HG03558 (cell line): ENCODE data around the gene RGS6.
"Not testable (repeated sequence)": the region's sequence is repeated elsewhere in the genome, so short reads cannot be mapped to it uniquely, and the experiment has no call there.

Experiments
- ATAC-seq: cut with Tn5 transposase; IDR thresholded peaks from one replicate; pipeline ENCODE4 v1.9.1; 2021; ENCODE audit warnings: moderate number of reproducible peaks; ENCODE audit not compliant: unreplicated experiment; ENCODE audit errors: extremely low read depth

RGS6 gene

DNA sequence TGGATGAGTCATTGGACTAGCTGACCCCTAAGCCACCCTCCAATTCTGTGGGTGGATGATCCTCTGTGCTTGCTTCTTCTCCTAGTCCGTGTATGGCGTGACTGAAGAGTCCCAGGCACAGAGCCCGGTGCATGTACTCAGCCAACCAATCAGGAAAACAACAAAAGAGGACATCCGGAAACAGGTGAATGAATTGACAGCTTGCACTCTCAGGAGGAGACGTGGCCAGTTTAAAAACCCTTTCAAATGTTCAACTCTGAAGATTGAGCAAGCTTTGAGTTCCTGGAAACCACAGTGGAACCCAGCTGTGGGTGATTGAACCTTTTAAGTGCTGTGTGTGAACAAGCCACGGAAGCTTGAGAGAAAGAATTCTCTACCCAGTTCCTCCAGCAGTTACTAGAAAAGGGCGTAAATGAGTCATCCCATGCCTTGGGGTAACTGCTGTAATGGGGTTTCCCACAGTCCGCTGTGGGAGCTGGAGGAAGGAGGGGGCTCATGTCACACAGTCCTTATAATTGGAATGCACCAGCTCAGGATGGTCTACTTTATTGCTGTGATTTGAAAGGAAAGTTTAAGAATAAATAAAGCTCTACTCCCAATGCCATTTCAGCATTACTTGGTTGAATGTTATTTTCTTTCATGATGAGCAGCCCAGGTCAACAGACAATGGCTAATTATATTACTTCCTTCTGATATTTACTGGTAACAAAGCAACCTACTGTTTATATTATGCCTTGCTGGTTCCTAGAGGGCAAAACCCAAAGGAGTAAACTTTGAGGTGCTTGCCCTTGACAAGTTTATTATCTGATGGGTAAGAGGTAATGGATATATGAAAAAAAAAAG is 544.6 kb downstream of the RGS6 start:
- ATAC-seq: peak; percentile 59

DNA sequence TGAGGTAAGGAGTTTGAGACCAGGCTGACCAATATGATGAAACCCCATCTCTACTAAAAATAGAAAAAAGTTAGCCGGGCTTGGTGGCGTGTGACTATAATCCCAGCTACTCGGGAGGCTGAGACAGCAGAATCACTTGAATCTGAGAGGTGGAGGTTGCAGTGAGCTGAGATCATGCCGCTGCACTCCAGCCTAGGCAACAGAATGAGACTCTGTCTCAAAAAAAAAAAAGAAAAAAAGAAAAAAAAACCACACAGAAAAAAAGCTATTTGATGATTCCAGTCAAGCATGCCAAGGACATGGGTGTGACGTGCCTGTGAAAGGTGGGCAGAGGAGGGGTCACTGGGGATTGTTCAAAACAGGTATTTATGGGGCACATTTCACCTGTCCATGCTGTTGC is 545.3 kb downstream of the RGS6 start:
- ATAC-seq: not testable (repeated sequence)

DNA sequence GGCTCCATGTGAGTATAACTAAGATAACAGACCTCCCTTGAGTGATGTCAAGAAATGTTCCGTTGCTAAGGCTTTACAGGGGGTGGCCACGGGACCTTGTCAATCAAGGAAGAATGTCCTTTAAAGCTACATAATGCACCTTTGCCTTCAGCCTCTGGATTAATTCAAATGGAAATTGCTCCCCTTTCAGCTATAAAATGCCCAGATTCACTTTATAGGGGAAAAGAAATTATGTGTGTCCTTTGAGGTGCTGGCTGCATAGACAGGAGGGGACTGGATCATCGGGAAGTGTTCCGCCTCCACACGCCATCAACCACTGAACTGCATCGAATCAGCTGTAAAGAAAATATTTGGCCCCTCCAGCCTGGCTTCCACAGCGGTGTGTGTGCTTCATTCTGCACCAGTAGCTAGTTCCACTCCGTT is 546.3 kb downstream of the RGS6 start:
- no peak for ATAC-seq

DNA sequence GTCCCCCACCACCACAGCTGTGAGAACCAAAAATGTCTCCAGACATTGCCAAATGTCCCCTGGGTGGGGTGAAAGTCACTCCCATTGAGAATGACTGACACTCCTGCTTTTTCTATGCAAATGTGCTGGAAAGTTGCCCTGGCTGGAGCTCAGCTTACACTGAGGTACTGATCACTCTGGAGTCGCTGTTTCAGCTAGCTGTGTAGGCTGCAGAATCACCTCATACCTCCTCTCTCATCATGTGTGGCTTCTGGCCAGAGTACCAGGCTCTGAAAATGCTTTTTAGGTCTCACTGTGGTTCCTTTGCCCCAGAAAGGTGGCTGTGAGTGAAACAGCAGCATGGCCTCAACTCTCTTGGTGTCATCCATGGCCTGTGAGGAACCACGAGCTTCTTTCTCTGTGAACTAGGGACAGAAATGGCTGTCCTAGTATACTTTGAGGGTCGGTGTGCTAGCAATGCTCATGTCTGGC is 547.3 kb downstream of the RGS6 start:
- no peak for ATAC-seq

DNA sequence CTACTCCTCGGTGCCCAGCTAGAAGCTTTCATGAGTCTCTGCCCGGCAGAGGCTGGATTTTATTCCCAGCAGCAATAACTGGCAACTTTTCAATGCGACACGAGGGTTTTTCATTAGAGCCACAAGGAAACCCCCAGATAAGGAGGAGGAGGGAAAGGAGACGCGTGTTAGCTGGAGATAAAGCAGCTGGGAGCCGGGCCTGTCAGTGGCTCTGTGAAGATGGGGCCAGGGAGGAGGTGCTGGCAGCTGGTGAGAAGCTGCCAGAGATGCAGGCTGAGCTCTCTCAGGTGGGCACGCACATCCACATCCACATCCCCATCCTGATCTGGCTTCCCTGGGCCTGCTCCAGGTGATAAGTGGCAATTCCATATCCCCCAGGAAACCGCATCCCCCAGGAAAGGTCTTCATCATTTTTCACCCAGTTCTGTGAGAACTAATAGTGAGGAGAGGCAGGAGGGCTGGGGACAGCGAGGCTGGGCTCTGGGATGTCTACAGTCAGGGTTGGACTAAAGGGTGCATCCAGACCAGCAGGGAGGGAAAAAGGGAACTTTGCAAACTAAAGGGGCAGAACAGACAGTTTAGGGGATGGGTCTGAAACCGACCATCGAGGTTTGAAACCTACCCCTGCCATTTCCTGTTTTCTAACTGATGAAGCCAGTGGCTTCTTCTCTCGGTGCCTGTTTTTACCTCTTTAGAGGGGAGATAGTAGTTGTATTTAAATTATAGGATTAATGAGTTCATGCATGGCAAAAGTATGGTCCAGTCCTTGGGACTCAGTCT is 548.4 kb downstream of the RGS6 start:
- no peak for ATAC-seq

DNA sequence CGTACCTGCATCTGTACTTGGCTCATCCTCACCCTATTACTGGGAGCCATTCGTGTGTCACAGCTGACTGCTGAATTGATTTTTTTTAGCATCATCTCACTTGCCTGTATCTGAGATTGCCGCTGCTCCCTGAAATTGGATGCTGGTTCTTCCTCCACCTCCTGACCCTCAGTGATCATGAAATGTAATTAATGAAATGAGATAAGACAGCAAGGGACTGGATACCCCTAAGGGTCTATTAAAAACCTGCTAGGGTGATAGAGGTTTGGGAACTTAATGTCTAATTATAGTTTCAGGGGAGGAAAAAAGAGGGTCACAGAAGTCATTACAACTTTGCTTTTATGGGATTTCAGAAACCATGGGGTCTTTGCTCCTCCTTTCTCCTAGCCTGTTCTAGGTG is 551.1 kb downstream of the RGS6 start:
- no peak for ATAC-seq

DNA sequence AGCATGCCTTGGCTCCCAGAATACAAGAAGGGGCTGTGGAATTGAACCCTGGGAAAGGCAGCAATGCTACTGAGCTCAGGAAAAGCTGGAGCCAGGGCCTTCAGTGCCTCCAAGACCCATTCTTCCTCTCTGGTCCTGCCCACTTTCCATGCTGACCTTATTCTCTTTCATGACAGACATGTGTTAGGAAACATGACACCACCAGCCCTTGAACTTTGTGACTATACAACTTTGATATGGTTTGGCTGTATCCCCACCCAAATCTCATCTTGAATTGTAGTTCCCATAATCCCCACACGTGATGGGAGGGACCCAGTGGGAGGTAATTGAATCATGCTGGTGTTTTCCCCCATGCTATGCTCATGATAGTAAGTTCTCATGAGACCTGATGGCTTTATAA is 553.5 kb downstream of the RGS6 start:
- ATAC-seq: no peak

DNA sequence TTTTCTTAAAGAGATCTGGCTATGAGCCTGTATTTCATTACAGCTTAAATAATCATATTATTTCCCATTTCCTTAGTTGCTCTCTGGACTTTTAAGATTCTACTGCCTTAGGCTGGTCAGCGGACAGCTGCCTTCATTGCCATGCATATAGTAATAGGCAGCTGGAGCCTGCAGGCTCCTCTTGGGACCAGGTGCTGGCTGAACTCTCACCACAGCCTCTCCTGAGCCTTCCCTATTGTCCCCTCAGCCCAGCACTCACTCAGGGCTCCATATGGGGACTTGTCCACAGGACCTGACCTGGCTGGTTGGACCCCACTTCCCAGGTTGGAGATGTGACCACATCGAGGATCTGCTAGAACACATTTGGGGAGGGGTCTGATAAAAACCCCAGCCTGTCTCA is 556.3 kb downstream of the RGS6 start:
- no peak for ATAC-seq

DNA sequence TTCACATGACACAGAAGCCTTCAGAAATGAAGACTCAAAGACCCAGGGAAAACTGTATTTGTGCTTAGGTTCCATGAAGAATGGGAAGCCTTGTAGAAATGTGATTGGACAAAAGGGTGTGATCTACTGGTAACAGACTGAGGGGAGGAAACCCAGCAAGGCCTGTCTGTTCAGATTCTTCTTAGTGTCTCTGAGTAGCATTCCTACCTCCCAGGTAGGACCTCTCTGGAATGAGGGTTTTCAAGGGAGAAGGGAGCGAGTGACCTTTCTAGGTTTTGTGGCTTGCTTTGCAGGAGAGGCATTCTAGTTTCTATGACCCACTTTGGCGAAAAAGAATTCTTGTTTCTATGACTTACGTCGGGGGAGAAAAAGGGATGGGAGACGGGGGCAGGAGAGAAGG is 560.0 kb downstream of the RGS6 start:
- ATAC-seq: no peak

DNA sequence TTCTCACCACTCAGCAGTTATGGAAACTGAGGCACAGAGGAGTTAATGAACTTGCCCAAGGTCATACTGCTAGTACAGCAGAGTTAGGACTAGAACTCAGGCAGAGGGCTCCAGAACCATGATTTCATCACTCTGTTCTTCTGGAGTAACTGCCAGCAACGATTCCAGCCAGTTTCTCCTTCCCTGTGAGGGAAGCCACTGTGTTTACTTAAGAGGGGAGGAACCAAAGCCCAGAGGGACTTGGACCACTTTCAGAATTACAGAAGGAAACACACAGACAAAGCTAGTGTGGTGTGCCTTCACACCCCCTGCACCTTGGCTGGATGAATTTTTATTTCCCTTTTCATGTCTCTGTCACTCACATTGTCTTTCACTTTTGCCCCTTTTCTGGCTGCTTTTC is 563.4 kb downstream of the RGS6 start:
- no peak for ATAC-seq

DNA sequence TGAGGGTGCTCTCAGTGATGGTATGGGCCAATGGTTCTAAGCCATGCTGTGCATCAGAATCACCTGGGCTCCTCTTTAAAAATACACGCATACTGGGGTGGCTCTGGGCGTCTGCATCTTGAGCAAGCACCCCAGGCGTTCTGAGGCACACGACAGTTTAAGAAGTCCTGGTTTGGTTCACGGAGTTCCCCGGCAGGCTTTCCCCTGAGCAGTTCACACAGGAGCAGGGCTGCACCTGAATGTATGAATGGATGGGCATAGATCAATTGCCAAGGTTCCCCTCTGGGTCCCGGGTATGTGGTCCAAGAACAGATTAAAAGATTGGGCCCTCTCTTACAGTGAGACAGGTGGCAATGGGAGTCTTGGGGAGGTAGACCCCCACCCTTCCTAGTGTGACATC is 566.4 kb downstream of the RGS6 start:
- no peak for ATAC-seq

DNA sequence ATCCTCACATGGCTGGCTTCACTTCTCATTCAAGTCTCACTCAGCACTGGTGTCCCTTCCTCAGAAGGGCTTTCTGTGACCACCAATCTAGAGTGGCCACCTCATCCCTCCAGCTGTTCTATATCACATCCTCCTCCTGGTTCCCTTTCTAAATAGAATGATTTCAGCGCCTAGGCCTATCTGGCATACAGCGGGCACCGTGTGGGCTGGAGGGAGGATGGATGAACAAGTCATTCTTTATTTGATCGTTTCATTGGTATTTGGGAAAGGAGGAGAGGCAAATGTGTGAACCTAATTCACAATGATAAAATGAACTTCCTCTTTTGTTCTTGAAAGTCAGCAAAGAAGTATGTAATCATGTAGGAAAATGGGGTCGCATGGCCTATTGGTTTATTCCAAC is 567.5 kb downstream of the RGS6 start:
- no peak for ATAC-seq

DNA sequence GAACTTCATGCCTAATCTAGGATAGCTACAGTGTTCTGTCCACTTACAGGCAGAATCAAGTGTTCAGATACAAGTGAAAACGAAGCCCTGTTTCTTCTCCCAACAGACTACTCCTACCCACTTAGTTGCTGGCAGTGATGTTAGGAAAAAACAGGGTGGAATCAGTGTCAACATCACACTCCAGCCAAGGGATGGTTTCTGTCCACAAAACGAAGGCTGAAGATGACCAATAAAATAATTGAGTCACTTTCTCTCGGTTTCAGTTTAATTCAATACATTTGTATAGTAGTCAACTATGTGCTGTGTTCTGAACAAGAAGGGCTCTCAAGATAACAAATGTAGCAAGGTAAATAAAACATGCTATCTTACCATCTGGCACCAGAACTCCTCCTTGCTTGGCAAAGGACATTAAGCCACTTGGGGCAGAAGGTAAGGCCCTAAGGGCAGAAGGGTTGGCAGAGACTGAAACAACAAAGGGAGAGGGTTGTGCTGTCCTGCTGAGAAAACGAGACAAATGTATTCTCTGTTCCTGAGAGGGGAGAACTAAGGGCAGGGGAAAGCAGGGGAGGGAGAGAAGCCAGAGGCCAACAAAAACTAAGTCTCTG is 568.1 kb downstream of the RGS6 start:
- ATAC-seq: no peak

DNA sequence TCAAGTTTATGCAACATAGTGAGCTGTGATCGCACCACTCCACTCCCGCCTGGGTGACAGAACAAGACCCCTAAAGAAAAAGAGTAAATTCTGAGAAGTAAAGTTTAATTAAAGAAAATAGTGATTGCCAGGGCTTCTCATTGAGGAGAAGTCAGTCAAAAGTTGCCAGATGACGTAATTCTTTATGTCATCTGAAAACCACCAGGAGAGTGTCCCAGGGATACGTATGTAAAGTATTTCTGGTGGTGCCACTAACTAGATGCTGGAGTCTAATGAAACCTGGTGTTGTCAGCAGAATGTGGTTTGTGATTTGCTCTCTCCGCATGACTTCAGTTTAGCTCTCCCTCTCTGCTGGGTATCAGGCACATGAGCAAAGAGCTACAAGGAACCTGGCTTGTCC is 569.2 kb downstream of the RGS6 start:
- no peak for ATAC-seq

DNA sequence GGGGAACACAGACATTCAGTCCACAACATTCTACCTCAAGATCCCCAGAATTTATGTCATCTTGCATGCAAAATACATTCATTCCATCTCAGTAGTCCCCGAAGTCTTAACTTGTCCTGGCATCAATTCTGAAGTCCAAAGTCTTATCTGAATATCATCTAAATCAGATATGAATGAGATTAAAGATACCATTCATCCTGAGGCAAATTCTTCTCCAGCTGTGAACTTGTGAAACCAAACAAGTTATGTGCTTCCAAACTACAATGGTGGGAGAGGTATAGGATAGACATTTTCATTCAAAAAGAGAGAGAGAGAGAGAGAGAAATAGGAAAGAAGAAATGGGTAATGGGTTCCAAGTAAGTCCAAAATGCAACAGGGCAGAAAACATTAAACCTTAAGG is 571.0 kb downstream of the RGS6 start:
- ATAC-seq: no peak

DNA sequence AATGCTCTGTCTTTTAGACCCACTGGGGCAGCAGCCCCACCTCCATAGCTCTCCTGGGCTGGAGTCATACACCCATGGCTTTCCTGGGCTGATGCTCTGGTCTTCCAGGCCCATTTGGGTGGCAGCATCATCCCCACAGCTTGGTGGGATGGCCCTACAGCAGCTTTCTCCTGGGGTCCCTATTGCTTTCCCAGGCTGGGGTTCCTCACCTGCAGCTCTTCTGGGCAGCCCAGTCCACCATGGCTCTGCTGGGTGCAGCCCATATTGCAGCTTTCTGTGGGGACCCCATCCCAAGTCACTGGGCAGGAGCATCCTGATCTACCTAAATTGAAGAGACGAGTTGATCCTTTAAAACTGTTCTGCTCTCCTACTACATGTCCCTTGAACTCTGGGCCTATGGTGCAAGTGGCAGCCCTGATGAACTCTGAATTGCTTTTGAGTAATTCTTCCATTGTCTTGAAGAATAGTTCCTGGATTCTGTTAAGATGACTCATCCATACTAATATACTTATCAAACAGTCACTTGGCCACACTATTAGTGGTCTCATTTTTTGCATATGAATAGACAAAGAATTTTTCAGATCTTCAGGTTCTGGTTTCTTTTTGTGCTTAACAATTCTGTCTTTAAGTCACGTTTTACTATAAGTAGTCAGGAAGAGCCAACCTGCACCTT is 571.6 kb downstream of the RGS6 start:
- ATAC-seq: no peak

DNA sequence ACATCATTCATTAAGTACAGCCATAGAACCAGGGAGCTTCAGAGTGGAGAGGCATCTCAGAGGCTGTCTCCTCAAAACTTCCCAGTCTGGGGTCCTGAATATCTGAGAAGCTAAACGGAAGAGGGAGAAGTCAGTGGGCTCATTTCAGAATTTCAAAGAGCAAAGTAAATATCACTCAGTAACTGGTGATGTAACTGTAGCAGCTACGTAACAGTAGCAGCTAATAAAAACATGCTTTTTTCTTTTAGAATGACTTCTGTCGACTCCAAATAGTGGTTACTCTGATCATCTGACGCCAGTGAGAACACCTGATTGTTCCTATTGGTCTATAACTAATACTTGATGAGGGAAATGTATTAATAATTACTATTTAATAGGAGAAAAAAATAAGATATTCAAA is 578.3 kb downstream of the RGS6 start:
- no peak for ATAC-seq

DNA sequence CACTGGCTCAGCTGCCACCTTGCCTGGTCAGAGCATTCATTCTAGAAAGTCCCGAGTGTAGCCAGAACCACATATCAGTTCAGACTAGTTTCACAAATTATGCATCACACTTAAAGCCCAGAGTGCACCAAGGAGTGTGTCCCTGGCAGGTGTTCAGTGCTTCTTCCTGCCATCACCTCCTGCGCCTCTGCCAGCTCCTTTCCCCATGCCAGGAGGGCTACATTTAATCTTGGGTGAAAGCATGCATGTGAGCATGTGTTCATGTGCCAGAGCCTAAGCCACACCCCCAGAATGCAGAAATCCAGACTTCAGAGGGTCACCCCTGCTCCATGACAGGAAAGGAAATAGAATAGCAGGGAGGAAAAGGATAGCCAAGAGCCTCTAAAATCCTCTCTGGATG is 580.1 kb downstream of the RGS6 start:
- ATAC-seq: no peak

DNA sequence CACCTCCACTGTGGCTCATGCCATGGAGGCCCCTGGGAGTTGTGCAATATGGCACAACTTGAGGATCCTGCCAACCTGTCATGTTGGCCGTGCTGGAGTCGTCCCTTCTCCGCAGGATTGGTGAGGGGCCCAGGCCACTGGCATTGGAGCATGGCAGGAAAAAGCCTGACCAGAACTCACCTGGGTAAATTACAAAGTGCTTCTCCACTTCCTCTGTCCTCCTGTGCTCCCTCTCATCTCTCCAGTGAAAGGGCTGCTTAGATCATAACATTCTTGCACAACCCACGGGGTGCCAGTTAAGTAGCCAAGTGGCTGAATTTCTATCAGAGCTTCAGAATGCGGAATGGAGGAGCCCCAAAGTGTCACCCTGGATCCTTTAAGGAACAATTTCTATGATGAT is 580.7 kb downstream of the RGS6 start:
- no peak for ATAC-seq

DNA sequence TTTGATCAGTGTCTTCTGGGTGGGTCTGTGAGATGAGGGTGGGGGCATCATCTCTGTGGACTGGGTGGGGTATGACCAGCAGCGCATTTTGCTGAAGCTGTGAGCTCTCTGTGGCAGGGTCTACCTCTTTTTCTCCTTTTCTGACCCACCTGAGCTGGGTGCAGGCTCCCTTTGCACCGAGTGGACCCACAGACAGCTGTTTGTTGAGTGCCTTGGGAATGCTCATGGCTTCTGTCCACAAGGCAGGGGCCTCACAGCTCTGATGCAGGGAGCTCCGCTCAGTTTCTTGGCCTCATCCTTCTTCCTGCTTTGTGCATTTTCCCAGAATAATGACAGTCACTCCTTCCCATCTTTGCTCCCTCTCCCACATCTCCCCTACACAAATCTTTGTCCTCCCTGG is 581.1 kb downstream of the RGS6 start:
- ATAC-seq: no peak
